Measurements from ENCODE around the gene TRAF7.

Gene TRAF7

DNA sequence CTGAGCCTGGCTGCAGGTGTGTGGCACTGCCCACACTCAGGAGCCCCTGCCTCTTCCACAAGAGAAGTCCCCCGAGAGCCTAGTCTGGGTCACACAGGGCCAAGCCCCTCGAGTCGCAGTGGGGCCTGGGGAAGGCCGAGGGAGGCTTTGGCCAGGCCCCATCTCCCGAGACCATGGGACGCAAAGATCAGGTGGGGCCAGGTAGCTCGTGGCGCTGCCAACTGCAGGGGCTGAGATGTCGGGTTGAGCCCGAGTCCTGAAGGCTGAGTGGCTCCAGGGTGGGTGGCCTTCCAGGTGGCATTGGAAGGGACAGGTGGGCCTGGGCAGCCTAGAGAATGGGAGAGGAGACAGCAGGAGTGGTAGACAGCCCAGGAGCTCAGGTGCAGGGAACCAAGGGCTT, 6.3 kb downstream of the TRAF7 start:
- in situ Hi-C loops (cut with MboI; ENCODE audit: low sequenced_read_pairs) = no loop called here

DNA sequence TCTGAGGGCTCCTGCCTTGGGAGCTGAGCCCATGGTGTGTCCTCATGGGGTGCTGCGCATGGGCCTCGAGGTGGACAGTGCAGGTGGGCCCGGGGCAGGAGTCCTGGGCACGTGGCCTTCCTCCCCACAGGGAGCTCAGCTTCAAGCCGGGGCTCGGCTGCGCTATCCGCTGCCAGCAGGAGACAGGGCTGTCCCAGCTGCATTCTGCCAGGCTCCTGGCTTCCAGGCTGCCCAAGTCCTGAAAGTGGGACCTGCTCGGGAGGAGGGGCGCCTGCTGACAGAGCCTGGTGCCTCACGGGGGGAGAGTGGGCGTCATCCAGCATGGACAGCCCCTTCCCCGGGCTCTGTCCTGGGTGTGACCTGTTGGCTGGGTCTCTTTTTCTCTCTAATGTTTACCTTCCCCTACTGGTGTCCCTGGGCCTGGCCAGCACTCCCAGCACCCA, 7.1 kb downstream of the TRAF7 start:
- in situ Hi-C loops (cut with MboI; ENCODE audit: low sequenced_read_pairs) = no loop called here

- in situ Hi-C loops (cut with MboI; ENCODE audit: low sequenced_read_pairs) = no loop called here
Observed at GRCh38 chr16:2163211-2163881, 7.8 kb downstream of the TRAF7 start.

DNA sequence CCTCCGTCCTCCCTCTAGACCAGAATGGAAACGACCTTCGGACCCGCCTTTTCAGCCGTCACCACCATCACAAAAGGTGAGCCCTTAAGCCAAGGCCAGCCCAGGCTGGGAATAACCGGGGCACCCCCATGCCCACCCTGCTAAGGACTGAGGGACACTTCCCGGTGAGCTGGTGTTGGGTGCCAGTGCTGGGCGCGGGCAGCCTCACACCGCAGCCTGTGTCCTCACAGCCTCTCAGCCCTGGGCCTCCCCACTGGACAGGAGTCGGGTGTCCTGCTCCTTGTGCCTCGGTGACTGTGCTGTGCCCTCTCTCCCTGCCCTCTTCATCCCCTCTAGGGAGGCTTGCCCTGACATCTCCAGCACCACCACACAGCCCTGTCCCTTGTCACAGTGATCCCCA, 10.3 kb downstream of the TRAF7 start:
- in situ Hi-C loops (cut with MboI; ENCODE audit: low sequenced_read_pairs) = no loop called here

DNA sequence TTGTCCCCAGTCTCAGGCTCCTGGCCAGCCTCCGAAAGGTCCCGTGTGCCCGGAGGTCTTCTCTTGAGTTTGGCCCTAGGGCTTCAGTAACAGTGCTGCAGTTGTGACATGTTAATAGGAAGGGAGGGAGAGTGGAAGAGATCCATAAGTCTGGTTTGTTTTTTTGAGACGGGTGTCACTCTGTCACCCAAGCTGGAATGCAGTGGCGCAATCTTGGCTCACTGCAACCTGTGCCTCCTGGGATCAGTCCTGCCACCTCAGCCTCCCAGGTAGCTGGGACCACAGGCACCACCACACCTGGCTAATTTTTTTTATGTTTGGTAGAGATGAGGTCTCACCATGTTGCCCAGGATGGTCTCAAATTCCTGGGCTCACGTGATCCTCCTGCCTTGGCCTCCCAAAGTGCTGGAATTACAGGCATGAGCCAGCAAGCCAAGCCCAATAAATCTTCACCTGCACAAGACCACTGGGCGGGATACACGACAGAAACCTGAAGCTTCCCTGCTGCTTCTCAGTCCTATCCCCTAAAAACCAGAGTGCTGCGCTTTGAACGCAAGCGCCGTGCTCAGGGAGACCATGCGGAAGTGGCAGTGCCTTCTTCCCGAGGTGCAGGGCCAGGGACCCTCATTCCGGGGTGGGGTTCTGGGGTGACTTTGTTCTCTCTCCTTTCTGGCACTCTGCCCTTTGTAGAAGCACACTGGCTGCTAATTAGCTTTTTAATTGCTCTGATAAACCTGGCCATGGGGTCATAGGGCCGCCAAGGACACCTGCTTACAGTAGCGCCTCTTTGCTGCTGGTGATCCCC, 10.9 kb downstream of the TRAF7 start:
- in situ Hi-C loops (cut with MboI; ENCODE audit: low sequenced_read_pairs) = no loop called here

DNA sequence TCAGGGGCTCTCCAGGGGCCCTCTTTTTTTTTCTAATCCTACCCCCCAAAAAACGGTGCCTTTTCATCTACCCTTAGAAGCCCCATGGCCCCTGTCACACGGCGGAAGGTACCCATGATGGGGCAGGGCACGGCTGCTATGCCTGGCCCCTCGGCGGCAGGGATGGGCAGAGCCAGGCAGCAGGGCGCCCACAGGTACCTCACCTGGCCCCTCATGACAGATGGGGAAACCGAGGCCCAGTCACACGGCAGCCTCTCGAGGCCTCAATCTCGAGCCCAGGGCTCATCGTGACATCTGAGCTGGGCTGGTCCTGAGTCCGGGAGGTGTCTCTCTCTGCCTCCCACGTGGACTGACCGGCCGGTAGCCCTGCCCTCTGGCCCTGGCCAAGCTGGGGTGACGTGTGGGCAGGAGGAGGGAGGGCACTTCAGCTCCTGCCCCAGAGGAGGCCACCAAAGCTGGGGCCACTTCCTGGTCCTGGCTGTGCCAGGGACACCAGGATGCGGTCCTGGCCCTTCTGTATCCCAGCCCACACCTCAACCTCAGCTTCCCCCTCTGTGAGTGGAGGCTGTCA, 11.6 kb downstream of the TRAF7 start:
- in situ Hi-C loops (cut with MboI; ENCODE audit: low sequenced_read_pairs) = no loop called here

GRCh38 chr16:2170080-2170479, 14.5 kb downstream of the TRAF7 start:
- in situ Hi-C loops (cut with MboI; ENCODE audit: low sequenced_read_pairs) = no loop called here

- in situ Hi-C loops (cut with MboI; ENCODE audit: low sequenced_read_pairs) = no loop called here
Observed at GRCh38 chr16:2170587-2171435, 15.2 kb downstream of the TRAF7 start.

GRCh38 chr16:2171601-2172178, 16.1 kb downstream of the TRAF7 start:
- in situ Hi-C loops (cut with MboI; ENCODE audit: low sequenced_read_pairs) = no loop called here

DNA sequence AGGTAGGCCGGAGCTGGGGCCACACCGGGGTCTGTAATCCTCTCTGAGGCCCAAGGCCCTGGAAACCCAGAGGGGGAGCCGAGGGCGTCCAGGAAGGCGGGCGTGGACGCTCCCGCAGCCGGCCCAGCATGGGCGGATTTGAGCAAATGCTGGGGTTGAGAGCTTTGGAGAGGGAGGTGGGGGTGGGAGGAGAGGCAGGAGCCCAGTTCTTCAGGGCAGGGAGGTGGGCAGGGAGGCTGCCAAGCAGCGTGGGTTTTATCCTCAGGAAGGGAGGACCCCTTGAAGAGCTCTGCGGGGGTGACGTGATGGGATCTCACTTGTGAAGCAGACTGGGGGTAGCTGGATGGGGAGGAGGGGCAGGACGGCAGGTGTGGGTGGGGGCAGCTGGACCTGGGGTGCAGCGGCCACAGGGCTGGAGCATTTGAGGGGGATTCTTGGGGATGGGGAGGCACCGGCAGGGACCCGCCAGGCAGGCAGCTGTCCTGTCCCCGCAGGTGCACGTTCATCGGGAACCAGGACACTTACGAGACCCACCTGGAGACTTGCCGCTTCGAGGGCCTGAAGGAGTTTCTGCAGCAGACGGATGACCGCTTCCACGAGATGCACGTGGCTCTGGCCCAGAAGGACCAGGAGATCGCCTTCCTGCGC, 17.2 kb downstream of the TRAF7 start:
- in situ Hi-C loops (cut with MboI; ENCODE audit: low sequenced_read_pairs) = no loop called here

- in situ Hi-C loops (cut with MboI; ENCODE audit: low sequenced_read_pairs) = no loop called here
Observed at GRCh38 chr16:2173366-2173765, 17.8 kb downstream of the TRAF7 start.

GRCh38 chr16:2173916-2174315, 18.3 kb downstream of the TRAF7 start:
- in situ Hi-C loops (cut with MboI; ENCODE audit: low sequenced_read_pairs) = no loop called here

GRCh38 chr16:2174396-2175131, 19.0 kb downstream of the TRAF7 start:
- in situ Hi-C loops (cut with MboI; ENCODE audit: low sequenced_read_pairs) = no loop called here

- in situ Hi-C loops (cut with MboI; ENCODE audit: low sequenced_read_pairs) = no loop called here
Observed at GRCh38 chr16:2175454-2175853, 19.9 kb downstream of the TRAF7 start.

DNA sequence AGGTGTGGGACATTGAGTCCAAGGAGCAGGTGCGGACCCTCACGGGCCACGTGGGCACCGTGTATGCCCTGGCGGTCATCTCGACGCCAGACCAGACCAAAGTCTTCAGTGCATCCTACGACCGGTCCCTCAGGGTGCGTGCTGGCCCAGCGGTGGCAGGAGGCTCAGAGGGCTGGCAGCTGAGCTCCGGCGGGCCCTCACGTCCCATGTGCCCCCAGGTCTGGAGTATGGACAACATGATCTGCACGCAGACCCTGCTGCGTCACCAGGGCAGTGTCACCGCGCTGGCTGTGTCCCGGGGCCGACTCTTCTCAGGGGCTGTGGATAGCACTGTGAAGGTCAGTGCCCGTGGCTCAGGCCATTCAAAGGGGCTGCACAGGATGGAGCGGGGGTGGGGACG, 20.5 kb downstream of the TRAF7 start:
- in situ Hi-C loops (cut with MboI; ENCODE audit: low sequenced_read_pairs) = no loop called here

GRCh38 chr16:2177101-2177500, 21.5 kb downstream of the TRAF7 start:
- in situ Hi-C loops (cut with MboI; ENCODE audit: low sequenced_read_pairs) = no loop called here

GRCh38 chr16:2177561-2177960, 22.0 kb downstream of the TRAF7 start:
- in situ Hi-C loops (cut with MboI; ENCODE audit: low sequenced_read_pairs) = no loop called here

DNA sequence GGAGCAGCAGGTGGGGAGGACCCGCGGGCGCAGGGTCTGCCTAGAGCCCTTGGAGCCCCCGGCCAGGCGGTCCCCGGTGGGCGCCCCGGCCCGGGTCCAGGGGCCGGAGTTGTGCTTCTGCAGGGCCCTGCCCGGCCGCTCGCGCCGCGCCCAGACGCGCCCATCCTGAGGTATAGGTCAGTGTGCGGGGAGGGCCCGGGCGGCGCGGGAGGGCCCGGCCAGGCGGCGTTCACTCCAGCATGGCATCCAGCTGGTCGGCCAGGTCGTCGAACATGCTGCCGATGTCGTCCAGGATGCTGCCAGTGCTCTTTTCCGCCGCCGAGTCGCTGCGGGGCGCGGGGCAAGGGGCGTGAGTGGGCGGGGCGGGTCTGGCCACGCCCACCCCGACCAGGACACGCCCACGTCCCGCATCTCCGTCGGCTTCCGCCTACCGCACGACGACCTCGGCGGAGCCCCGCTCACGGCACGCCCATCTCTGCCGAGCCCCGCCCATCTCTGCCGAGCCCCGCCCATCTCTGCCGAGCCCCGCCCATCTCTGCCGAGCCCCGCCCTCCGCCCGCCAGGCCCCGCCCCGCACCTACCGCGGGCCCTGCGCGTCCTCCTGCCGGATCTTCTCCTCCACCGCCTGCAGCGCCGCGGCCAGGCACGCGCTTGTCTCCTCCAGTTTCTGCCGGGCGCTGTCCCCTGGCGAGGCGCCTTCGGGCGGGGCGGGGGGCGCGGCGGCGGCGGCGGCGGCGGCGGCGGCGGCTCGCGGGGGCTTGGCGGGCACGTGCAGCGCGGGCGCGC, 22.9 kb downstream of the TRAF7 start:
- in situ Hi-C loops (cut with MboI; ENCODE audit: low sequenced_read_pairs) = no loop called here

GRCh38 chr16:2179107-2179501, 23.5 kb downstream of the TRAF7 start:
- in situ Hi-C loops (cut with MboI; ENCODE audit: low sequenced_read_pairs) = no loop called here

Data from HL-60/S4 treated with phorbol 12-myristate 13-acetate at 8.2 ng/mL for 4 days and 3 days (cell line).